ENCODE results near the gene PAM. TPM values are rescaled to one million over a fixed set of nuclear protein-coding genes. Genes with fewer than 3 reads are reported as not detected.

PAM gene
- total RNA-seq, 1 donor from 2014 or later: 85.6 TPM

- Mint-ChIP-seq H3K36me3 (ENCODE audit: low read depth) (peaks cover 12% of the 10 kb centered on the region), H3K27me3 (ENCODE audit: low read depth) (no peaks in the 10 kb centered on the region), H3K9me3 (peaks cover 8% of the 10 kb centered on the region), H3K27ac (ENCODE audit: unreplicated experiment) (no peak overlapping the region), H3K4me1 (peaks cover 19% of the 10 kb centered on the region), H3K4me3 (no peak overlapping the region)
- TF ChIP-seq CTCF (conservative IDR thresholded peaks at IDR 0.05): no peak
- no peak for DNase-seq (ENCODE audit: low read depth, low spot score)
Observed at GRCh38 chr5:102886586-102886985, 131.5 kb downstream of the PAM start.

DNA sequence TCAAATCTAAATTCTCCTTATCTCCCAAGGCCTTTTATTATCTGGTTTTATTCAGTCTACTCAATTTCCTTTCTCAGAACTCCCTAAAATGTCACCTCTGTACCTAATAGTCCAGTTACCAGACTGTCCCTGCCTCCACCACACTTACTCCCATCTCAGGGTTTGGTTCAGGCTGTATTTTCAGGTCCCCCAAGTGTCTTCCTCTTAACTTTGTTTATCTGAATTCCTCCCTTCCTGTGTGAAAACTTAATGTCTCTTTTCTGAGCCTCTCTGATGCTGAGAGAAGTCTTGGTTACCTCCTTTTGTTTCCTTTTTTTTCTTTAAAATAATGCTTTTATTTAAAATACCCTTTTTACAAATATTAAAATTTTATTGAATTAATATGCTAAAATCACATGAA lies 133.4 kb downstream of the PAM start:
- Mint-ChIP-seq H3K27ac (ENCODE audit: unreplicated experiment) (no peak overlapping the region), H3K4me3 (no peak overlapping the region), H3K36me3 (ENCODE audit: low read depth) (peaks cover 4% of the 10 kb centered on the region), H3K9me3 (no peaks in the 10 kb centered on the region), H3K4me1 (peaks cover 19% of the 10 kb centered on the region), H3K27me3 (ENCODE audit: low read depth) (no peaks in the 10 kb centered on the region)
- DNase-seq (ENCODE audit: low read depth, low spot score): no peak
- no peak for TF ChIP-seq CTCF (conservative IDR thresholded peaks at IDR 0.05)

GRCh38 chr5:102889033-102889432 lies 133.9 kb downstream of the PAM start:
- no peaks in the 10 kb centered on the region for H3K9me3 Mint-ChIP-seq
- H3K36me3 Mint-ChIP-seq (ENCODE audit: low read depth): peaks cover 7% of the 10 kb centered on the region
- H3K27me3 Mint-ChIP-seq (ENCODE audit: low read depth): no peaks in the 10 kb centered on the region
- H3K27ac Mint-ChIP-seq (ENCODE audit: unreplicated experiment): no peak overlapping the region
- H3K4me3 Mint-ChIP-seq: no peak overlapping the region
- H3K4me1 Mint-ChIP-seq: peaks cover 19% of the 10 kb centered on the region
- TF ChIP-seq CTCF (conservative IDR thresholded peaks at IDR 0.05): no peak
- DNase-seq (ENCODE audit: low read depth, low spot score): no peak

GRCh38 chr5:102890133-102890532 lies 135.0 kb downstream of the PAM start:
- peaks cover 11% of the 10 kb centered on the region for H3K36me3 Mint-ChIP-seq (ENCODE audit: low read depth)

DNA sequence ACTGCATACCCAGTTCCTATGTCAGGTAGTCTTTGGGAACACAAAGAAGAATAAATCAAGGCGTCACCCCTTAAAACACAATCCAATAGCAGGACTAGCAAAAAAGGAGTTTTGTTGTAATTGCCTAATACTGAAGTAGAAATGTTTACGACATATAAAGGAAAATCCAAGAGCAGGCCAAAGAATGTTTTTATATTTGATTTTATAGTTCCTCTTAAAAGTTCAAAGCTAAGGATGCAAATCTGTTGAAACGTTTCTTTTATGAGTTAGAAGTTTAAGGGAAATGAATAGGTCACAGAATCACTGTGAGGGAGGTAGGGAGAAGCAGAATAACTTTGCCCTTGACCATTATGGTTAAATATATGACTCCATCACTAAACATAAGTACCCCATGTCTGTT lies 136.1 kb downstream of the PAM start:
- no peak overlapping the region for H3K4me3 Mint-ChIP-seq
- DNase-seq (ENCODE audit: low read depth, low spot score): no peak
- H3K4me1 Mint-ChIP-seq: peaks cover 17% of the 10 kb centered on the region
- H3K9me3 Mint-ChIP-seq: peaks cover 3% of the 10 kb centered on the region
- no peak for TF ChIP-seq CTCF (conservative IDR thresholded peaks at IDR 0.05)
- no peaks in the 10 kb centered on the region for H3K27me3 Mint-ChIP-seq (ENCODE audit: low read depth)
- no peak overlapping the region for H3K27ac Mint-ChIP-seq (ENCODE audit: unreplicated experiment)
- H3K36me3 Mint-ChIP-seq (ENCODE audit: low read depth): peaks cover 11% of the 10 kb centered on the region

More at GRCh38 chr5:102890133-102890532, 135.0 kb downstream of the PAM start:
- no peak for DNase-seq (ENCODE audit: low read depth, low spot score)
- TF ChIP-seq CTCF (conservative IDR thresholded peaks at IDR 0.05): no peak
- Mint-ChIP-seq H3K27ac (ENCODE audit: unreplicated experiment) (no peak overlapping the region), H3K9me3 (peaks cover 3% of the 10 kb centered on the region), H3K4me1 (peaks cover 20% of the 10 kb centered on the region), H3K4me3 (no peak overlapping the region), H3K27me3 (ENCODE audit: low read depth) (no peaks in the 10 kb centered on the region)

GRCh38 chr5:102893942-102894341 lies 138.8 kb downstream of the PAM start:
- Mint-ChIP-seq H3K27ac (ENCODE audit: unreplicated experiment) (no peak overlapping the region), H3K9me3 (peaks cover 3% of the 10 kb centered on the region), H3K4me3 (no peak overlapping the region), H3K4me1 (peaks cover 17% of the 10 kb centered on the region), H3K36me3 (ENCODE audit: low read depth) (peaks cover 9% of the 10 kb centered on the region), H3K27me3 (ENCODE audit: low read depth) (no peaks in the 10 kb centered on the region)
- no peak for DNase-seq (ENCODE audit: low read depth, low spot score)
- no peak for TF ChIP-seq CTCF (conservative IDR thresholded peaks at IDR 0.05)
